GM23338 (cell line): Measurements from ENCODE around the gene TMEM38A. TPM values are rescaled to one million over a fixed set of nuclear protein-coding genes. Genes with fewer than 3 reads are reported as not detected.

Experiments
- ATAC-seq: fragments of 200-7000 bp; cut with Tn5 transposase; 3 replicates; pipeline ENCODE4 v1.9.1; 2020
- DNase-seq: peaks from one replicate; pipeline ENCODE4 v3.0.0-alpha.2; 2015; ENCODE audit warnings: low spot score
- H2AFZ ChIP-seq: fragments of 200-600 bp; sonication (generic); 2 replicates; pipeline ENCODE4 v1.8.0; 2016; ENCODE audit warnings: antibody characterized with exemption, mild to moderate bottlenecking, moderate library complexity
- H3F3A ChIP-seq: fragments of 200-600 bp; sonication (generic); replicated peaks from 2 replicates; pipeline ENCODE4 v1.8.0; 2017; ENCODE audit warnings: antibody characterized with exemption, mixed run types, low read depth
- H3K27ac ChIP-seq: fragments of 200-600 bp; sonication (generic); 2 replicates; pipeline ENCODE4 v1.6.1; 2016; ENCODE audit warnings: low read depth
- H3K27me3 ChIP-seq: fragments of 200-600 bp; sonication (generic); 2 replicates; pipeline ENCODE4 v1.8.0; 2016; ENCODE audit warnings: mild to moderate bottlenecking, mixed run types, moderate library complexity; ENCODE audit not compliant: insufficient read depth
- H3K36me3 ChIP-seq: fragments of 200-600 bp; sonication (generic); 2 replicates; pipeline ENCODE4 v1.8.0; 2016; ENCODE audit warnings: mild to moderate bottlenecking; ENCODE audit not compliant: insufficient read depth
- H3K4me1 ChIP-seq: fragments of 200-600 bp; sonication (generic); 2 replicates; pipeline ENCODE4 v1.8.0; 2016; ENCODE audit warnings: mild to moderate bottlenecking, moderate library complexity; ENCODE audit not compliant: insufficient read depth
- H3K4me2 ChIP-seq: fragments of 200-600 bp; sonication (generic); 2 replicates; pipeline ENCODE4 v1.7.1; 2017; ENCODE audit warnings: mixed run types
- H3K4me3 ChIP-seq: fragments of 200-600 bp; sonication (generic); 2 replicates; pipeline ENCODE4 v1.6.1; 2016; ENCODE audit warnings: mixed run types
- H3K79me2 ChIP-seq: fragments of 200-600 bp; sonication (generic); replicated peaks from 2 replicates; pipeline ENCODE4 v1.8.0; 2017; ENCODE audit warnings: mild to moderate bottlenecking; ENCODE audit not compliant: insufficient read depth
- H3K9me2 ChIP-seq: fragments of 200-600 bp; sonication (generic); 2 replicates; pipeline ENCODE4 v1.8.0; 2017; ENCODE audit not compliant: insufficient read depth
- H4K20me1 ChIP-seq: fragments of 200-600 bp; sonication (generic); replicated peaks from 2 replicates; pipeline ENCODE4 v1.8.0; 2017; ENCODE audit warnings: mild to moderate bottlenecking; ENCODE audit not compliant: insufficient read depth
- H3K27ac Mint-ChIP-seq: 2 replicates; pipeline ENCODE4 v1.8.0; 2020; ENCODE audit warnings: inconsistent platforms, mild to moderate bottlenecking, moderate library complexity, mixed read lengths
- H3K27me3 Mint-ChIP-seq: 3 replicates; pipeline ENCODE4 v1.8.0; 2022; ENCODE audit warnings: low read depth, mild to moderate bottlenecking, moderate library complexity, mixed read lengths, inconsistent platforms; ENCODE audit not compliant: insufficient read depth, poor library complexity
- H3K36me3 Mint-ChIP-seq: 3 replicates; pipeline ENCODE4 v1.8.0; 2021; ENCODE audit warnings: low read depth, mild to moderate bottlenecking, inconsistent platforms, moderate library complexity, mixed read lengths
- H3K4me1 Mint-ChIP-seq: 3 replicates; pipeline ENCODE4 v1.8.0; 2020; ENCODE audit warnings: mild to moderate bottlenecking, inconsistent platforms, mixed read lengths
- H3K4me3 Mint-ChIP-seq: 3 replicates; pipeline ENCODE4 v1.8.0; 2021; ENCODE audit warnings: moderate library complexity, mild to moderate bottlenecking, inconsistent platforms, mixed read lengths
- H3K9me3 Mint-ChIP-seq: 3 replicates; pipeline ENCODE4 v1.8.0; 2020; ENCODE audit warnings: moderate library complexity, mild to moderate bottlenecking, inconsistent platforms, mixed read lengths
- CREB1 ChIP-seq: fragments of 250-450 bp; sonication (Bioruptor Pico); IDR thresholded peaks from 2 replicates; pipeline ENCODE4 v1.5.0; 2020; ENCODE audit warnings: low read depth, mild to moderate bottlenecking, moderate library complexity
- CTCF ChIP-seq, 2 experiments: fragments of 200-600 bp in 1 of 2; sonication (generic) in 1 of 2; conservative IDR thresholded peaks; 2 replicates each; pipeline versions ENCODE4 v1.5.1 to v1.6.1; 2016 to 2017; ENCODE audit warnings: antibody characterized with exemption in 2 of 2, low read depth in 2 of 2, mild to moderate bottlenecking in 2 of 2, moderate library complexity in 1 of 2
- ETS1 ChIP-seq: IDR thresholded peaks from 2 replicates; pipeline ENCODE4 v1.6.1; 2016; ENCODE audit warnings: antibody characterized with exemption
- EZH2 ChIP-seq: fragments of 200-600 bp; sonication (generic); IDR thresholded peaks from one replicate; pipeline ENCODE4 v1.8.0; 2017; ENCODE audit warnings: antibody characterized with exemption, mild to moderate bottlenecking, low read depth; ENCODE audit not compliant: unreplicated experiment
- EZH2phosphoT487 ChIP-seq: fragments of 200-600 bp; sonication (generic); IDR thresholded peaks from one replicate; pipeline ENCODE4 v1.8.1; 2018; ENCODE audit warnings: antibody characterized with exemption; ENCODE audit not compliant: unreplicated experiment
- JUNB ChIP-seq: IDR thresholded peaks from one replicate; pipeline ENCODE4 v1.6.1; 2016; ENCODE audit warnings: antibody characterized with exemption; ENCODE audit not compliant: unreplicated experiment
- NANOG ChIP-seq: IDR thresholded peaks from 2 replicates; pipeline ENCODE4 v1.6.1; 2016; ENCODE audit warnings: antibody characterized with exemption, borderline replicate concordance
- POLR2AphosphoS5 ChIP-seq: IDR thresholded peaks from 2 replicates; pipeline ENCODE4 v1.6.1; 2016; ENCODE audit warnings: antibody characterized with exemption, low read depth
- REST ChIP-seq: IDR thresholded peaks from one replicate; pipeline ENCODE4 v1.6.1; 2018; ENCODE audit warnings: antibody characterized with exemption; ENCODE audit not compliant: unreplicated experiment
- STAT1 ChIP-seq: IDR thresholded peaks from one replicate; pipeline ENCODE4 v1.6.1; 2016; ENCODE audit warnings: antibody characterized with exemption; ENCODE audit not compliant: unreplicated experiment
- ZNF114 ChIP-seq: fragments of 250-450 bp; sonication (Bioruptor Pico); IDR thresholded peaks from 2 replicates; pipeline ENCODE4 v1.5.0; 2020; ENCODE audit warnings: mild to moderate bottlenecking, moderate library complexity
- ZNF331 ChIP-seq: fragments of 250-450 bp; sonication (Bioruptor Pico); IDR thresholded peaks from 2 replicates; pipeline ENCODE4 v1.5.0; 2020; ENCODE audit warnings: low read depth, mild to moderate bottlenecking, moderate library complexity
- polyA plus RNA-seq: library from polyadenylated mRNA; unstranded; fragments of >200 nt; fragmentation: Nextera tagmentation; extraction: Ambion mirVana; gene quantifications from 2 replicates; pipeline ENCODE4 v1.2.1, GENCODE V29; 2016
- total RNA-seq: library from RNA; depleted of rRNA; stranded (reverse); fragments of >200 nt; shearing (Covaris generic); gene quantifications from 2 replicates; pipeline ENCODE4 v1.2.3, GENCODE V29; 2014
- TF ChIP-seq, protein P1 (sequence below): fragments of 250-450 bp; sonication (Bioruptor Pico); IDR thresholded peaks from 2 replicates; pipeline ENCODE4 v1.5.0; 2020; ENCODE audit warnings: mild to moderate bottlenecking, moderate library complexity

TMEM38A gene
- total and polyA plus RNA-seq, 2 experiments from 2014 or later = 5.9 to 14.1 TPM

DNA sequence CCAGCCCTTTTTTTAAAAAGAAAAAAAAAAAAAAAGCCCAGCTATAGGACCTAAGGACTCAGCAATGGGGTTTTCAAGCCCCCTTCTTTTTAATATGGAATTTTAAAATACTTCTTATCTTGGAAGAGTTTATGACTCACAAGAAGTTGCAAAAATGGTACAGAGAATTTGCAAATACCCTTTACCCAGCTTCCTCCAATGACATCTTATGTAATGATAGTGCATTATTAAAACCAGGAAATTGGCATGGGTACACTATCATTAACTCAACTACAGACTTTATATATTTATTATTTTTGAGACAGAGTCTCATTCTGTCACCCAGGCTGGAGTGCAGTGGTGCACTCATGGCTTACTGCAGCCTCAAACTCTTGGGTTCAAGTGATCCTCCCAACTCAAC lies 16.1 kb downstream of the TMEM38A start:
- Histone ChIP-seq H3K4me2 (no peak overlapping the region), H3K9me2 (no peaks in the 10 kb centered on the region), H3K27ac (no peak overlapping the region), H3F3A (no peaks in the 10 kb centered on the region), H4K20me1 (peaks cover 6% of the 10 kb centered on the region; the same call in 1 of the 2 replicates), H3K79me2 (no peaks in the 10 kb centered on the region), H3K4me1 (no peaks in the 10 kb centered on the region), H3K36me3 (peaks cover 7% of the 10 kb centered on the region), H3K4me3 (no peak overlapping the region), H3K27me3 (no peaks in the 10 kb centered on the region), H2AFZ (no peak overlapping the region)
- DNase-seq (no peak), ATAC-seq (no peak)
- Mint-ChIP-seq H3K27me3 (no peaks in the 10 kb centered on the region), H3K4me1 (no peaks in the 10 kb centered on the region), H3K4me3 (no peak overlapping the region), H3K36me3 (peaks cover 22% of the 10 kb centered on the region), H3K9me3 (no peaks in the 10 kb centered on the region; the same call in 2 of the 3 replicates), H3K27ac (no peak overlapping the region)
- no peak for TF ChIP-seq REST
- TF ChIP-seq CREB1 = no peak
- no peak for TF ChIP-seq ZNF114 (CRISPR knock-in tag)
- no peak for TF ChIP-seq CTCF (conservative IDR thresholded peaks at IDR 0.05; ENCODE audit: low read depth in 2 of 2)
- no peak for TF ChIP-seq ETS1
- no peak for TF ChIP-seq ZNF331 (CRISPR knock-in tag)
- TF ChIP-seq POLR2AphosphoS5 = no peak
- TF ChIP-seq EZH2phosphoT487 = no peak
- TF ChIP-seq, protein P1, sequence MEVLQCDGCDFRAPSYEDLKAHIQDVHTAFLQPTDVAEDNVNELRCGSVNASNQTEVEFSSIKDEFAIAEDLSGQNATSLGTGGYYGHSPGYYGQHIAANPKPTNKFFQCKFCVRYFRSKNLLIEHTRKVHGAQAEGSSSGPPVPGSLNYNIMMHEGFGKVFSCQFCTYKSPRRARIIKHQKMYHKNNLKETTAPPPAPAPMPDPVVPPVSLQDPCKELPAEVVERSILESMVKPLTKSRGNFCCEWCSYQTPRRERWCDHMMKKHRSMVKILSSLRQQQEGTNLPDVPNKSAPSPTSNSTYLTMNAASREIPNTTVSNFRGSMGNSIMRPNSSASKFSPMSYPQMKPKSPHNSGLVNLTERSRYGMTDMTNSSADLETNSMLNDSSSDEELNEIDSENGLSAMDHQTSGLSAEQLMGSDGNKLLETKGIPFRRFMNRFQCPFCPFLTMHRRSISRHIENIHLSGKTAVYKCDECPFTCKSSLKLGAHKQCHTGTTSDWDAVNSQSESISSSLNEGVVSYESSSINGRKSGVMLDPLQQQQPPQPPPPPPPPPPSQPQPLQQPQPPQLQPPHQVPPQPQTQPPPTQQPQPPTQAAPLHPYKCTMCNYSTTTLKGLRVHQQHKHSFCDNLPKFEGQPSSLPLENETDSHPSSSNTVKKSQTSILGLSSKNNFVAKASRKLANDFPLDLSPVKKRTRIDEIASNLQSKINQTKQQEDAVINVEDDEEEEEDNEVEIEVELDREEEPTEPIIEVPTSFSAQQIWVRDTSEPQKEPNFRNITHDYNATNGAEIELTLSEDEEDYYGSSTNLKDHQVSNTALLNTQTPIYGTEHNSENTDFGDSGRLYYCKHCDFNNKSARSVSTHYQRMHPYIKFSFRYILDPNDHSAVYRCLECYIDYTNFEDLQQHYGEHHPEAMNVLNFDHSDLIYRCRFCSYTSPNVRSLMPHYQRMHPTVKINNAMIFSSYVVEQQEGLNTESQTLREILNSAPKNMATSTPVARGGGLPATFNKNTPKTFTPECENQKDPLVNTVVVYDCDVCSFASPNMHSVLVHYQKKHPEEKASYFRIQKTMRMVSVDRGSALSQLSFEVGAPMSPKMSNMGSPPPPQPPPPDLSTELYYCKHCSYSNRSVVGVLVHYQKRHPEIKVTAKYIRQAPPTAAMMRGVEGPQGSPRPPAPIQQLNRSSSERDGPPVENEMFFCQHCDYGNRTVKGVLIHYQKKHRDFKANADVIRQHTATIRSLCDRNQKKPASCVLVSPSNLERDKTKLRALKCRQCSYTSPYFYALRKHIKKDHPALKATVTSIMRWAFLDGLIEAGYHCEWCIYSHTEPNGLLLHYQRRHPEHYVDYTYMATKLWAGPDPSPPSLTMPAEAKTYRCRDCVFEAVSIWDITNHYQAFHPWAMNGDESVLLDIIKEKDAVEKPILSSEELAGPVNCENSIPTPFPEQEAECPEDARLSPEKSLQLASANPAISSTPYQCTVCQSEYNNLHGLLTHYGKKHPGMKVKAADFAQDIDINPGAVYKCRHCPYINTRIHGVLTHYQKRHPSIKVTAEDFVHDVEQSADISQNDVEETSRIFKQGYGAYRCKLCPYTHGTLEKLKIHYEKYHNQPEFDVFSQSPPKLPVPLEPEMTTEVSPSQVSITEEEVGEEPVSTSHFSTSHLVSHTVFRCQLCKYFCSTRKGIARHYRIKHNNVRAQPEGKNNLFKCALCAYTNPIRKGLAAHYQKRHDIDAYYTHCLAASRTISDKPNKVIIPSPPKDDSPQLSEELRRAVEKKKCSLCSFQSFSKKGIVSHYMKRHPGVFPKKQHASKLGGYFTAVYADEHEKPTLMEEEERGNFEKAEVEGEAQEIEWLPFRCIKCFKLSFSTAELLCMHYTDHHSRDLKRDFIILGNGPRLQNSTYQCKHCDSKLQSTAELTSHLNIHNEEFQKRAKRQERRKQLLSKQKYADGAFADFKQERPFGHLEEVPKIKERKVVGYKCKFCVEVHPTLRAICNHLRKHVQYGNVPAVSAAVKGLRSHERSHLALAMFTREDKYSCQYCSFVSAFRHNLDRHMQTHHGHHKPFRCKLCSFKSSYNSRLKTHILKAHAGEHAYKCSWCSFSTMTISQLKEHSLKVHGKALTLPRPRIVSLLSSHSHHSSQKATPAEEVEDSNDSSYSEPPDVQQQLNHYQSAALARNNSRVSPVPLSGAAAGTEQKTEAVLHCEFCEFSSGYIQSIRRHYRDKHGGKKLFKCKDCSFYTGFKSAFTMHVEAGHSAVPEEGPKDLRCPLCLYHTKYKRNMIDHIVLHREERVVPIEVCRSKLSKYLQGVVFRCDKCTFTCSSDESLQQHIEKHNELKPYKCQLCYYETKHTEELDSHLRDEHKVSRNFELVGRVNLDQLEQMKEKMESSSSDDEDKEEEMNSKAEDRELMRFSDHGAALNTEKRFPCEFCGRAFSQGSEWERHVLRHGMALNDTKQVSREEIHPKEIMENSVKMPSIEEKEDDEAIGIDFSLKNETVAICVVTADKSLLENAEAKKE (CRISPR knock-in tag) = no peak
- no peak for TF ChIP-seq EZH2
- no peak for TF ChIP-seq NANOG
- no peak for TF ChIP-seq JUNB
- no peak for TF ChIP-seq STAT1
